GM18951 (cell line): ENCODE data around the gene MICAL2.

Source experiments
- POLR2A ChIP-seq: IDR thresholded peaks from 4 replicates; pipeline ENCODE4 v1.6.1; 2011; ENCODE audit warnings: mild to moderate bottlenecking; ENCODE audit not compliant: insufficient read length, insufficient read depth; ENCODE audit errors: extremely low read depth
- in situ Hi-C: fragments of 300-500 bp; cut with MboI; formaldehyde crosslinking; loops from one replicate; pipeline ENCODE4 v1.12.0; 2022; ENCODE audit warnings: low sequenced_read_pairs, mixed read lengths, inconsistent platforms; ENCODE audit not compliant: unreplicated experiment

Gene MICAL2

DNA sequence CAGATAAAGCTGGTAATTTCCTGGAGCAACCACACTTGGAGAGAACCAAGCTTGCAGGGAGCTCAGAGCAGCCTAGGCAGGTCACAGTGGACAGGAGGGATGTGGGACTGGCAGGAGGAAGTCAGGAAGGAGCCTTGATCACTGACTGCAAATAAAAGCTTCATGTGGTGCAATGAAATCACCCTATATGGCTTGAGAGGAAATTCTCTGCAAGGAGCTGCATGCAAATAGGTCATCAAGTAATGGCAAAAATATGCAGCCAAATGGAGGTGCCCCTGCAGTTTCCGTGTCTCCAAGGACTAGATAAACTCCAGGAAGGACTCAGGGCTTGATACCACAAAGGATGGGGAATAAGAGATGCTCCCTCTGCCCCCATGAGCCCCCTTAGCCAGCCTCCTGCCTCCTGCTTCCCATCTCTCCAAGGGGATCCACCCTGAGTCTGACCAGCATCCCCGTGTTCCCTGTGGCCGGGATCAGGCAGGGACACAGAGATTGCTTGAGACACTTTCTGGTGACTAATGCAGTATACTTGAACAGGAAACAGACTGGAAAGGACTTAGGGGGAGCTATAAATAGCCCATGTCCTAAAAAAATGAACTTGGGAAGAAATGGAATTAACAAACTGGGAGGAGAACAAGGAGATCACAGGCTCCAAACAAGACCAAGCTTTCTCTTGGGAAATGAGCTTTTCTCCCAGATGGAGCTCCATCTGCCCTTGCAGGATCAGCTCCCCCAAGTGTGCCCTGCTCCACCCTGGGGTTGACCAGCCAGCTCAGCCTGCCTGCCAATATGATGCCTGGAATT, 23.9 kb upstream of the MICAL2 start:
- in situ Hi-C loops, result no loop called here
- no peak for TF ChIP-seq POLR2A

DNA sequence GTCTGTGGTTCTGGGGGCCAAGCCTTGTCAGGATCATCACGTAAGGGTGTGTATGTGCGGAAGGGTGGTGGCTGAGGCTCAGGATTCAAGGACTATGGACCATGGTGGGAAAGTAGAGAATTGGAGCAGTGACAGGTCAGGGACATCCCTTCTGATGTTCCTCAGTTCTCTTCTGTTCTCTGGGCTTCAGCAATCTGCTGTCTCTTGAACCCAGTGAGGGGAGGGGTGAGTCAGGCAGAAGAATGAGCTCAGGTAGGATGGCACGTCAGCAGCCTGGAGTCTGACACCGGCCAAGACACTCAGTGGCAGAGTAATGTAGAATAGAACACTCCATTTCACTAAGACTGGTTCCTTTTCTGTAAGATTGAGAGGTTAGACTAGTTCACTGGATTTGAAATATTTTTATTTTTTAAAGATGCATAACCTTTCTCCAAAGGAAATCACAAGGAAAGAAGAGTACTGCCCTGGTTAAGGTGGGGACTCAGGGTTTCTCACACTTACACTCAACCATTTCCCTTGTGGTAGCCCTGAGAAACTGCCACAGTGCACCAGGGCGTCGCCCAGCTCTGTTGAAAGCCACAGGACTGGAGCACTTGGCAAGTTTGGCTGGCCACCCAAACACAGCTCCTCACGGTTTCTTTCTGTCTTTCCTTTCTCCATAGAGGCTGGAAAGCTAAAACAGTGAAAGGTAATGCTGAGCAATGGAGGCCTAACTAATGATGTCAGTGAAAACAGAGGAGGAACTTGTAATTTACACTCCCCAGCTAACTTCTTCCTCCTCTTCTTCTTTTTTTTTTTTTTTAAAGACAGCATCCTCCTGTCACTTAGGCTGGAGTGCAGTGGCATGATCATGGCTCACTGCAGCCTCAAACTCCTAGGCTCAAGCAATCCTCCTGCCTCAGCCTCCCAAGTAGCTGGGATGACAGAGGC, 23.1 kb upstream of the MICAL2 start:
- in situ Hi-C loops, result no loop called here
- TF ChIP-seq POLR2A, result no peak

DNA sequence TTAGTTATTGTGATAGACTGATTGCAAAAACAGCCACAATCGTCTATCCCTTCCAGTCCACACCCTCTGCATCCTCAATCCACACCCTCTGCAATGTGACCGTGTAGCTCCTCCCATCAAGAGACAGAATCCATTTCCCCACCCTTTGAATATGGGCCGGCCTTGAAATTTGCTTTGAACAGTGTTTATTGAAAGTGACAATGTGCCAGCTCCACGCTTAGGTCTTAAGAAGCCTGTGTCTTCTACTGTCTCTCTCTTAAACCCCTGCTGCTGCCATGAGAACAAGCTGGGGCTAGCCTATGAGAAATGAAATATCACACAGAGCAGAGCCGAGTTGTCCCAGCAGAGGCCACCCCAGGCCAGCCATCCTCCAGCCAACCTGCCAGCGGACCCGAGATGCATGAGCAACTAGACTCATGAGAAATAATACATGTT, 22.3 kb upstream of the MICAL2 start:
- in situ Hi-C loops, result no loop called here
- TF ChIP-seq POLR2A, result no peak

DNA sequence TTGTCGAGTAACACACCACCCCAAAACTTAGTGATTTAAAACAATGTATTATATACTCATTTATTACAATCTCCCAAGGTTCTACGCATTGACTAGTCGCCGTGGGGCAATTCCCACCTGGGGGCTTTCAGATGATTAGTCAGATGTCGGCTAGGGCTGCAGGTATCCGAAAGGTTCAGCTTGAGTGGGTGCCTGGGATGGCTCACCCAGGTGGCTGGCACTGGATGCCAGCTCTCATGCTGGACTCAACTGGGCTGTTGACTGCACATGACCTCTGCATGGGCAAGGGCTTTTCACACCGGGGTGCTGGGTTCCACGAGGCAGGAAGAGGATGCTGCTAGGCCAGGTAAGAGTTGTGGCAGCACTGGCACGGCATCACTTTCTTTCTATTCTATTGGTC, 21.9 kb upstream of the MICAL2 start:
- no peak for TF ChIP-seq POLR2A
- in situ Hi-C loops, result no loop called here

GRCh38 chr11:12089041-12089440, 21.3 kb upstream of the MICAL2 start:
- no peak for TF ChIP-seq POLR2A

GRCh38 chr11:12089473-12089872, 20.9 kb upstream of the MICAL2 start:
- no peak for TF ChIP-seq POLR2A
- in situ Hi-C loops, result no loop called here

More at GRCh38 chr11:12089041-12089440, 21.3 kb upstream of the MICAL2 start:
- in situ Hi-C loops, result no loop called here

GRCh38 chr11:12090061-12090591, 20.3 kb upstream of the MICAL2 start:
- TF ChIP-seq POLR2A, result no peak
- in situ Hi-C loops, result no loop called here

- in situ Hi-C loops, result no loop called here
- no peak for TF ChIP-seq POLR2A
Measured at GRCh38 chr11:12090761-12091258, 19.6 kb upstream of the MICAL2 start.

DNA sequence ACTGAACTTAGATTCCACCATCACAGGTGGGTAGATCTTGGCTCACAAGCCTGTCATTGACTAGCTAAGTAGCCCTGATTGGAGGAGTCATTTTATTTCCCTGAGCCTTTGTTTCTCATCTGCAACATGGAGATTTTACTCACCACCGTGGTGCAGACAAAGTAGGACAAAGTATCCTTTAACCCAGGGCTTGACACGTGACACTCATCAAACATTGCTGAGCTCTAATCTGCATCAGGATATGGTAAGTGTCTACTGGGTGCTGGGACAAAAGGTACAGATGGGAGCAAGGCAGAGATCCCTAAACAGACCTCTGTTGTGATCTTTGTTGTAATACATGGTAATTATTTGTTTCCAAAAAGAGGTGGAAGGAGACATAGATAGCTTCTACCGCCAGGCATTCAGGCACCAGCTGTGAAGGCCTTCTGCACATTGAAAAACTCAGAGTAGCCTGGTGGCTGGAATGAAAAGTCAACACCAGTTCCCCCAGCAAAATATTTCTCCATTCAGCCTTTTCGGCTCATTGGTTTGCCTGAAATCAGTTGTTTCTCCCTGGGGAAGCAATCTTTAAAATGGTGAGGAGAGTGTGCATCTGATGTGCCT, 18.3 kb upstream of the MICAL2 start:
- TF ChIP-seq POLR2A, result no peak
- in situ Hi-C loops, result no loop called here

- no peak for TF ChIP-seq POLR2A
- in situ Hi-C loops, result no loop called here
Measured at GRCh38 chr11:12092714-12093113, 17.7 kb upstream of the MICAL2 start.

GRCh38 chr11:12094872-12095800, 15.3 kb upstream of the MICAL2 start:
- in situ Hi-C loops, result no loop called here
- TF ChIP-seq POLR2A, result no peak

GRCh38 chr11:12097219-12097618, 13.2 kb upstream of the MICAL2 start:
- TF ChIP-seq POLR2A, result no peak
- in situ Hi-C loops, result no loop called here
